NCI-H82 (cell line): Measurements from ENCODE around the gene NUBPL.

Experiments used
- DNase-seq: peaks from one replicate; lab custom pipeline; 2025; lab: John Stamatoyannopoulos, UW

The NUBPL gene, protein sequence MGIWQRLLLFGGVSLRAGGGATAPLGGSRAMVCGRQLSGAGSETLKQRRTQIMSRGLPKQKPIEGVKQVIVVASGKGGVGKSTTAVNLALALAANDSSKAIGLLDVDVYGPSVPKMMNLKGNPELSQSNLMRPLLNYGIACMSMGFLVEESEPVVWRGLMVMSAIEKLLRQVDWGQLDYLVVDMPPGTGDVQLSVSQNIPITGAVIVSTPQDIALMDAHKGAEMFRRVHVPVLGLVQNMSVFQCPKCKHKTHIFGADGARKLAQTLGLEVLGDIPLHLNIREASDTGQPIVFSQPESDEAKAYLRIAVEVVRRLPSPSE

GRCh38 chr14:31561155-31561846, at the start of gene NUBPL:
Gene NUBPL (plus strand): TSS chr14:31561404. CDS start chr14:31561440, 36 bp downstream.
- peak; percentile 94 for DNase-seq

DNA sequence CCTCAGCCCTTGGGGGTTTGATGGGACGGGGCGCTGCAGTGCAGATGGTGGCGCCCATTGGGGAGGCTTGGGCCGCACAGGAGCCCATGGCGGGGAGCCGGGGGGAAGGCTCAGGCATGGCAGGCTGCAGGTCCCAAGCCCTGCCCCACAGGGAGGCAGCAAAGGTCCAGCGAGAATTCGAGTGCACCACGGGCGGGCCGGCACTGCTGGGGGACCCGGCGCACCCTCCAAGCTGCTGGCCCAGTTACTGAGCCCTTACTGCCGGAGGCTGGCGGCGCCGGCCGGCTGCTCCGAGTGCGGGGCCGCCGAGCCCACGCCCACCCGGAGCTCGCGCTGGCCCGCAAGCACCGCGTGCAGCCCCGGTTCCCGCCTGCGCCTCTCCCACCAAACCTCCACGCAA, 34.1 kb upstream of the NUBPL start:
- no peak for DNase-seq

DNA sequence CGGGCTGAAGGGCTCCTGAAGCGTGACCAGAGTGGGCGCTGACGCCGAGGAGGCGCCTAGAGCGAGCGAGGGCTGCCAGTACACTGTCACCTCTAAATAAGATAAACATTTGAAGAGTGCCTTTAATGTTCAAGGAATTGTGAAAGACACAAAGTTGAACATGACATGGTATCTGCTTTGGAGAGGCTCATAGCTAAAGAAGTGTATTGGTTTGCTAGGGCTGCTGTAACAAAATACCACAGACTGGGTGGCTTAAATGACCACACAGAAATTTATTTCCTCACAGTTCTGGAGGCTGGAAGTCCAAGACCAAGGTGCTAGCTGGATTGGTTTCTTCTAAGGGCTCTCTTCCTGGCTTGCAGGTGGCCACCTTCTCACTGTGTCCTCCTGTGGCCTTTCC, 33.7 kb upstream of the NUBPL start:
- DNase-seq: no peak

DNA sequence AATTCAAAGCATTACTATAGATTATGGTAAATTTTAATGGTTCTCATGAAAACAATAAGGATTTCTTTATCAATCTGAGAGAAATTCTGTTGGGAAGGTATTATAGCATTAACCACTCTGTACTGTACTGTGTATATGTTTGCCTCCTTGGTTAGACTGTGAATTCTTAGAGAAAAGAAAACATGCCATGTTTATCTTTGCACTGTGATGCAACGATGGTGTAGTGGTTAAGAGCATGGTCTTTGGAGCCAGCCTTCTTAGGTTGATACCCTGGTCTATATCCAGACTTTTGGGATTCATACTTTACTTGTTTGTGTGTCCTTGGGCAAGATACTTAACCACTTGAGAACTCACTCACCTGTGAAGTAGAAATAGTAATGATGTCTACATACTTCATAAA, 32.2 kb upstream of the NUBPL start:
- no peak for DNase-seq

DNA sequence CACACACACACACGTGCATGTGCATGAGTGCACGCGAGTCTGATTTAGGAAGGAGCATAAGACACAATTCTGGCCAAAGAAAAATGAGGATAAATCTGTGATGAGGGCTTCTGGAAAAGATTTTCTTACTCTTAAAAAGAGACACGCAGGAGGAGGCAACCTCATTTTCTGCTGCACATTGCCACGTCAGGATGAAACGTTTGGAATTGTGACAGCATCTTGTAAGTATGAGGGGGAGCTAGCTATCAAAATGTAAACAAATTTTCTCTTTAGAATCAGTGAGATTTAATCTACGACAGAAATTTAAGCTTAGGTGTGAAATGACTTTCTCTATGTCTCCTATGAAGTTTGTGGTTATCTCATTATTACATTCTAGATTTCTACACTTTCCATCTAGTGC, 31.1 kb upstream of the NUBPL start:
- DNase-seq: no peak

GRCh38 chr14:31536201-31536960, 24.8 kb upstream of the NUBPL start:
- DNase-seq: no peak

GRCh38 chr14:31541702-31542101, 19.5 kb upstream of the NUBPL start:
- no peak for DNase-seq

GRCh38 chr14:31543969-31544799, 17.0 kb upstream of the NUBPL start:
- peak; percentile 3 for DNase-seq

DNA sequence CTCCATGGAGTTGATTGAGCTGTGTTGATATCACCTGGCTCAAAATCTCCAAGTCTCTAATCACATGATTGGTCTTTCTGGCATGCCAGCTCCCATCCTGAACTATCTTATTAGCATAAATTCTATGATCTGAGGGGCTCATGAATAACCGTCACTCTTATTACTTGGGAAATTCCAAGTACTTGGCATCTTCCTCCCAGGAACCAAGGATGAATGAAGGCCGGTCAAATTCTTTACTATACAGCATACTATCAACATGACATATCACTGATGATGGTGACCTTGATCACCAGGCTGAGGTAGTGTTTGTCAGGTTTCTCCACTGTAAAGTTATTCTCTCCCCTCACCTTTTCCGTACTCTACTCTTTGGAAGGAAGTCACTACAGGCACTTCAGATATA, 16.4 kb upstream of the NUBPL start:
- DNase-seq: no peak

DNA sequence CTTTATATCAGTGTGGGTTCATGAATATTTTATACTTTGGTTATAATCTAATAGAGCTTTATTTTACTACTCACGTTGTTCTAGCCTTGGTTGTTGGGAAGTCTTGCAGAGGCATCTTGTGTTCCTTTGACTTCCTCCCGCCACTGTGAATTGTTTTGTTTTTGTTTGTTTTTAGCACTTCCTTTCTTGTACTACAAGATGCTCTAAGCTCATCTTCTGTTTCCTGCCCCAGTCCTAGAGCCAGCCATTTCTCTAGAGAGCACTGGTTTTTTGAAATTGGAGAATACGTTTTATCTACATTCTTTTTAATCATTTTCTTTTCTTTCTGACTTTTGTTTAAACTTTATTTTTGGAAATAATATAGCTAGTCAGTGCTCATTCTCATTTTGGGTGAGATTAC, 15.9 kb upstream of the NUBPL start:
- no peak for DNase-seq

DNA sequence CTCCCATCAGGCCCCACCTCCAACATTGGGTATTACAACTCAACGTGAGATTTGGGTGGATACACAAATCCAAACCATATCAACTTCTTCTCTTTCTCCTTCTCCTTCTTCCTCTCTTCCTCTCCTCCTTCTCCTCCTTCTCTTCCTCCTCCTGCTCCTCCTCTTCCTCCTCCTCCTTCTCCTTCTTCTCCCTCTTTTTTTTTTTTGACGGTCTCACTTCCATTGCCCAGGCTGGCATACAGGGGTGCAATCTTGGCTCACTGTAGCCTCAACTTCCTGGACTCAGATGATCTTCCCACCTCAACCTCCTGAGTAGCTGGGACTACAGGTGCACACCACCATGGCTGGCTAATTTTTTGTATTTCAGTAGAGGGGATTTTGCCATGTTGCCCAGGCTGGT, 11.4 kb upstream of the NUBPL start:
- no peak for DNase-seq

DNA sequence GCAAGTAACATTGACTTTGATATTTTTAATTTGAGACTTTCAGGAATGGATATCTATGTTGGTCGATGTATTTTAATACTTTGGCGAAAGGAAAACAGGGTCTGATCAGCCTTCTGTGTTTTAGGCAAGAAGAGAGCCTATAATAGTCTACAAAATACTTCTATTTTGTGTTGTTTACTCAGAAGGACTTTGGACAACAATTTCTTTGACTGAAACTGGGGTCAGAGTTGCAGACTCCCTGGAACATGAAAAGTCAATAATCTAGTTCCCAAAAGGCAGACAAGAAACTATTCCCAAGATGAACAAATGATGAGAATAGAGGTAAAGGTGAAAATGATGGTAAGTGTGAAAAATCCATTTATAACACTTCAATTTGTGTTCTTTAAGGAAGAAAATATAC, 10.6 kb upstream of the NUBPL start:
- no peak for DNase-seq

GRCh38 chr14:31556191-31556590, 5.0 kb upstream of the NUBPL start:
- DNase-seq: no peak

GRCh38 chr14:31559939-31560338, 1.3 kb upstream of the NUBPL start:
- no peak for DNase-seq

DNA sequence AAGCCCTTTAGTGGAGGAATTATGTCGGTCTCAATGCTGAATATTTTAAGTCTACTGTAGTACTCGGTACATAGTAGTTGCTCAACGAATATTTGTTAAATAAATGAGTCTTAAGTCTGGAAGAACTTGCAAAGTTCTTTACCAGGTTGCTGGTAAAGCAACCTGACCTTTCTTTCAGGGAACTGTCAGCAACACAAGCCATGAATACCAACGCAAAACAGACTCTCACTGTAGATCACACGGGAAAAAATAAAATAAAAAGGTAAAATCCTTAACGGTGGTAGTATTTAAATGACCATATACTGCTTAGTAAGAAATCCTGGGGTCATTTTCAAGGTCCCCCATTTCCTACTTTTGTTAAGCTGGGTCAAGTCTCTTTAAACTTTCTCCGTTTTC, 447 bp upstream of the NUBPL start:
- no peak for DNase-seq

DNA sequence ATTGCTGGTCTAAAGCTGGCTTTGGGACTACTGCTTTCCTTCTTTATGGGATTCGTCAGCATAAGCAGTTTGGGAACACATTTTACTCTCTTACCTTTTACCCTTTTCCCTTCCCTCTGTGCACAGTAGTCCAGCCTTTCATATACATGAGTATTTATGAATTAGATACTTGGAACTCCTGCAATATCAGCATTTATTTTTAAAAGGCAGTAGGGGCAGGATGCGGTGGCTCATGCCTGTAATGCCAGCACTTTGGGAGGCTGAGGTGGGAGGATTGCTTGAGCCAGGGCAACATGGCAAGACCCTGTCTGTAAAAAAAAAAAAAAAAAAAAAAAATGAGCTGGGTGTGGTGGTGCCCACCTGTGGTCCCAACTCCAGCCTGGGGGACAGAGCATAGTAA, 3.0 kb downstream of the NUBPL start:
- DNase-seq: peak; percentile 0

- peak; percentile 8 for DNase-seq
Observed at GRCh38 chr14:31566456-31566855, 5.3 kb downstream of the NUBPL start.

DNA sequence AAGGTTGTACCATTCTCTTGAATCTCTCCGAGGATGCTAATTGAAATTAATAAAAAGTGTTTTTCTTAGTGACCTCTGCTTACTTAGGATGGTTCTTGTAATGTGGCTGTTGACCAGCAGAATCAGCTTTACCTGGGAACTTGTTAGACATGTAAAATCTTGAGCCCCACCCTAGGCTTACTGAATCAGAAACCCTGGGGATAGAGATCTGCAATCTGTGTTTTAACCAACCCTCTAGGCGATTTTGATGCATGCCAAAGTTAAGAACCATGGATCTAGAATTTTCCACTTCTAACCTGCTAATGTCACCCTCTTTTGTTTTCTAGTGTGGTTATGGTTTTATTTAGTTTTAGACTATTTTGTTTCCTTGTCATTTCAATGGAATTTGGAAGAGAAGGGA, 6.5 kb downstream of the NUBPL start:
- no peak for DNase-seq

DNA sequence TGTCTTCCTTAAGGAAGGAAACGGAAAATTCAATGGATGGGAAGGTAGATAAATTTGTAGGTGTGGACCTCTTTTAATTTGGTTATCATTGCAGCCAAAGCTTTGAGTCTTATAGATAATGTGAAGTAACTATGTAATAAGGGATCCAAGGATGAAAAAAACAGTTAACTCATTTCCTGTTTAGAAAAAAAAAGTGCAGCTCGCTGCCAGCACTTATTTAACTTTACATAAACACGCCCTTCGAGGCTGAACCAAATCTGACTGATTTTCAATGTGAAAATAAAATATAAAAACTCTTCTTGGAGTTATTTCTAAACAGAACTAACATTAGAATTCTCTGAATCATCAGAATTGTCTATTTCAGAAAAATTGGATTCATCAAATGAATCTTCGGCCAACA, 7.0 kb downstream of the NUBPL start:
- DNase-seq: no peak

DNA sequence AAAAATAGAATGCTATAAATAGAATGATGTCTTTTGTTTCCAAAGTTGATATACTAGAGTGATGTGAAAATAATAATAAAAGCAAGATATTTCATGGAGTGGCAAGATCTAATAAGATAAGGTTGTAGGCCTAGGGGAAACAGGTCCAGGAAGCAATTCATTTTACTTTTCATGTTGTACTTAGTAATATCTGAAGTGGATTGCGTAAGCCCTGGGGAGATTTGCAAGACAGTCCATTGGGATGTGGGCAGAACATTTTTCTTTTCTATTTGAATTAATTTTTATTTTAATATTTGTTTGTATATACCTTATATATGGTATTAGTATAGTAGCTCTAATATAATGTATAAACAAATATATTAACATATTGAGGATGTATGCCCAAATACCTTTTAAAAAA, 7.5 kb downstream of the NUBPL start:
- no peak for DNase-seq

GRCh38 chr14:31572955-31573354, 11.8 kb downstream of the NUBPL start:
- no peak for DNase-seq

- DNase-seq: no peak
Observed at GRCh38 chr14:31576949-31577348, 15.7 kb downstream of the NUBPL start.
